ENCODE measurements around the gene ACAD10.

DNA sequence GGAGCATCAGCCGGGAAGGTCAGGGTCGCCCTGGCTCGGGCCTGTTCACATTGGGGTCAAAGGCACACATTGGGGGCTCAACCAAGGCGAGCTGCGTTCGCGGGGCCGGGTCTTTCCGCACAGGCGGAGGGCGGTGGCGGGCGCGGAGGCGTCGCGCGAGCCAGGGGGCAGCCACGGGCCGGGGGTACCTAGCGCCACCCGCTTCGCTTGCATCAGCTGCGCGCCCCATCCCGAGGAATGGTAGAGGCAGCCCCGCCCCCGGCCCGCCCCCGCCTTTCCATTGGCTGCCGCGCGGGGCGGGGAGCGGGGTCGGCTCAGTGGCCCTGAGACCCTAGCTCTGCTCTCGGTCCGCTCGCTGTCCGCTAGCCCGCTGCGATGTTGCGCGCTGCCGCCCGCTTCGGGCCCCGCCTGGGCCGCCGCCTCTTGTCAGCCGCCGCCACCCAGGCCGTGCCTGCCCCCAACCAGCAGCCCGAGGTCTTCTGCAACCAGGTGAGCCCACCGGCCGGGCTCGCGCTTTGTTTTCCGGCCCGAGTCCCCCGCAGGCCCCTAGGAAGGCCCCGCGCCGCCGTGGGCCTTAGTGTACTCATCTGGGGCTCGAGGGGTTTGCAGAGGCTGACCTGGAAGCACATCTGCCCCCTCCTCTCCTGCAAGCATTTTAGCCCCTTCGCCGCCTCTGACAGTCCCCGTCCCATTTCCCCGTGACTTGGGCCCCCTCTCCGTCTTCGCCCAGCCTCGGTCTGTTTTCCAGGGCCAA, 80.9 kb downstream of the ACAD10 start, which contains the start of gene ALDH2:
- TF ChIP-seq, protein P1, sequence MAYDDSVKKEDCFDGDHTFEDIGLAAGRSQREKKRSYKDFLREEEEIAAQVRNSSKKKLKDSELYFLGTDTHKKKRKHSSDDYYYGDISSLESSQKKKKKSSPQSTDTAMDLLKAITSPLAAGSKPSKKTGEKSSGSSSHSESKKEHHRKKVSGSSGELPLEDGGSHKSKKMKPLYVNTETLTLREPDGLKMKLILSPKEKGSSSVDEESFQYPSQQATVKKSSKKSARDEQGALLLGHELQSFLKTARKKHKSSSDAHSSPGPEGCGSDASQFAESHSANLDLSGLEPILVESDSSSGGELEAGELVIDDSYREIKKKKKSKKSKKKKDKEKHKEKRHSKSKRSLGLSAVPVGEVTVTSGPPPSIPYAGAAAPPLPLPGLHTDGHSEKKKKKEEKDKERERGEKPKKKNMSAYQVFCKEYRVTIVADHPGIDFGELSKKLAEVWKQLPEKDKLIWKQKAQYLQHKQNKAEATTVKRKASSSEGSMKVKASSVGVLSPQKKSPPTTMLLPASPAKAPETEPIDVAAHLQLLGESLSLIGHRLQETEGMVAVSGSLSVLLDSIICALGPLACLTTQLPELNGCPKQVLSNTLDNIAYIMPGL (CRISPR knock-in tag; IDR thresholded peaks at IDR 0.05; ENCODE audit: borderline replicate concordance in 1 of 2, low read depth in 1 of 2), result peak in 1 of 2 experiments; percentile 81; a peak in 1 of 4 replicates
- TF ChIP-seq PAF1 (CRISPR knock-in tag; IDR thresholded peaks at IDR 0.05) (no peak), HNRNPL (IDR thresholded peaks at IDR 0.05; ENCODE audit: low read depth, low read length) (no peak), KAT8 (CRISPR knock-in tag; IDR thresholded peaks at IDR 0.05) (peak; percentile 29; the same call in 1 of the 2 replicates), ZNF878 (CRISPR knock-in tag; IDR thresholded peaks at IDR 0.05) (0 out of 2 replicates have a peak, but pooled peaks have one; percentile 70)
- TF ChIP-seq, protein P2, sequence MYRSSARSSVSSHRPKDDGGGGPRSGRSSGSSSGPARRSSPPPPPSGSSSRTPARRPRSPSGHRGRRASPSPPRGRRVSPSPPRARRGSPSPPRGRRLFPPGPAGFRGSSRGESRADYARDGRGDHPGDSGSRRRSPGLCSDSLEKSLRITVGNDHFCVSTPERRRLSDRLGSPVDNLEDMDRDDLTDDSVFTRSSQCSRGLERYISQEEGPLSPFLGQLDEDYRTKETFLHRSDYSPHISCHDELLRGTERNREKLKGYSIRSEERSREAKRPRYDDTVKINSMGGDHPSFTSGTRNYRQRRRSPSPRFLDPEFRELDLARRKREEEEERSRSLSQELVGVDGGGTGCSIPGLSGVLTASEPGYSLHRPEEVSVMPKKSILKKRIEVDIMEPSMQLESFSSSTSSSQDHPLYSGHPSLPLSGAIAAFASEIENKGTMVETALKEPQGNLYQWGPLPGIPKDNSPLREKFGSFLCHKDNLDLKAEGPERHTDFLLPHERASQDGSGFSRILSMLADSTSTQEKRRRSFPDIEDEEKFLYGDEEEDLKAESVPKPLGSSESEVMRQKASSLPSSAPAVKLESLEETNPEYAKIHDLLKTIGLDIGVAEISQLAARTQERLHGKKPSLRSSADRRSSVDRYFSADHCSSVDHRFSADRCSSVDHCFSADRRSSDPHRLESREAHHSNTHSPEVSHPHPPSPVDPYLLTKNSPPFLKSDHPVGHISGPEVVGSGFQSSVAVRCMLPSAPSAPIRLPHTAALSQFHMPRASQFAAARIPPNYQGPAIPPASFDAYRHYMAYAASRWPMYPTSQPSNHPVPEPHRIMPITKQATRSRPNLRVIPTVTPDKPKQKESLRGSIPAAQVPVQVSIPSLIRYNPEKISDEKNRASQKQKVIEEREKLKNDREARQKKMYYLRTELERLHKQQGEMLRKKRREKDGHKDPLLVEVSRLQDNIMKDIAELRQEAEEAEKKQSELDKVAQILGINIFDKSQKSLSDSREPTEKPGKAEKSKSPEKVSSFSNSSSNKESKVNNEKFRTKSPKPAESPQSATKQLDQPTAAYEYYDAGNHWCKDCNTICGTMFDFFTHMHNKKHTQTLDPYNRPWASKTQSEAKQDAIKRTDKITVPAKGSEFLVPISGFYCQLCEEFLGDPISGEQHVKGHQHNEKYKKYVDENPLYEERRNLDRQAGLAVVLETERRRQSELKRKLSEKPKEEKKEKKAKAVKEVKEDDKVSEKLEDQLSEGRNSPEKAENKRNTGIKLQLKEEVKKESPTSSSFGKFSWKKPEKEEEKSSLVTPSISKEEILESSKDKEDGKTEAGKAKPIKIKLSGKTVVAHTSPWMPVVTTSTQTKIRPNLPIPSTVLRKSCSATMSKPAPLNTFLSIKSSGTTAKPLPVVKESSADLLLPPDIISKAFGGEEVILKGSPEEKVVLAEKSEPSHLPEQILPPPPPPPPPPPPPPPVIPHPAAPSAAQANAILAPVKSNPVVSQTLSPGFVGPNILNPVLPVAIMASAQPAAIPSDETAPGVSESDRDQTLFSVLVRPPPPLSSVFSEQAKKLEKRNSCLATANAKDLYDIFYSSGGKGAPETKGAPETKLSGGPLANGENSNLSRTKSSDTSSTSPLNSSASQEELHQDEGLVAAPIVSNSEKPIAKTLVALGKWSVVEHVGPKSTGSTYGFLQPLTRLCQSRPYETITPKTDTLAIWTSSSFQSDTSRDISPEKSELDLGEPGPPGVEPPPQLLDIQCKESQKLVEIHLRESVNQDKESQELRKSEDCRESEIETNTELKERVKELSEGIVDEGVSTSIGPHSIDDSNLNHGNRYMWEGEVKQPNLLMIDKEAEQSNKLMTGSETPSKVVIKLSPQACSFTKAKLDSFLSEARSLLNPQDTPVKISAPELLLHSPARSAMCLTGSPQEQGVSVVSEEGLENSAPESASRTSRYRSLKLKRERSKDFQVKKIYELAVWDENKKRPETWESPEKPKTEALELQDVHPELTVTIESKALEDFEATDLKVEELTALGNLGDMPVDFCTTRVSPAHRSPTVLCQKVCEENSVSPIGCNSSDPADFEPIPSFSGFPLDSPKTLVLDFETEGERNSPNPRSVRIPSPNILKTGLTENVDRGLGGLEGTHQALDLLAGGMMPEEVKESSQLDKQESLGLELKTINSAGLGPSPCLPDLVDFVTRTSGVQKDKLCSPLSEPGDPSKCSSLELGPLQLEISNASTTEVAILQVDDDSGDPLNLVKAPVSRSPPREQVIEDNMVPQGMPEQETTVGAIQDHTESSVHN (CRISPR knock-in tag; IDR thresholded peaks at IDR 0.05), result no peak

All from HepG2 (cell line).